HL-60 (cell line): ENCODE measurements around the gene GPR32.

Experiments
- POLR2AphosphoS5 ChIP-seq: IDR thresholded peaks from 2 replicates; pipeline ENCODE4 v1.6.1; 2012; ENCODE audit warnings: low read depth
- REST ChIP-seq: IDR thresholded peaks from 2 replicates; pipeline ENCODE4 v1.6.1; 2012; ENCODE audit warnings: low read depth; ENCODE audit not compliant: insufficient replicate concordance
- TF ChIP-seq, protein P1 (sequence below): IDR thresholded peaks from one replicate; pipeline ENCODE4 v1.5.1; 2011; ENCODE audit warnings: low read length, control low read depth, inconsistent platforms; ENCODE audit not compliant: insufficient read depth

DNA sequence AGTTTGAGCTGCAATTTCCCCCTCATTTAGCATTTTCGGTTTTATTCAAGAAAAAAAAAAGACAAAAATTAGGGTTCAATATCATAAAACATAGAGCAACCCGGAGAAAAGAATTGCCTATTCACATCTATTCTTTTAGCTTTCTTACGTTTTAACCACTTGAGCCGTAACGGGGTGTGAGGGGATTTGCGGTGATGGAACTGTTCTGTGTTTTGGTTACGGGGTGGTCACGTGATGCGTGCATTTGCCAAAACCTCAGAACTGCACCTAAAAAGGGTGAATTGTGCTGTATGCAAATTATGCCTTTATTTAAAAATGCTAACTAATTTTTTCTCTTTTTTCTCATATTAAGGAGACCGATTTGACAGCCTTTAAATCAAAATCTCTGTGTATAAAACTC lies 25.0 kb upstream of the GPR32 start:
- TF ChIP-seq, protein P1, sequence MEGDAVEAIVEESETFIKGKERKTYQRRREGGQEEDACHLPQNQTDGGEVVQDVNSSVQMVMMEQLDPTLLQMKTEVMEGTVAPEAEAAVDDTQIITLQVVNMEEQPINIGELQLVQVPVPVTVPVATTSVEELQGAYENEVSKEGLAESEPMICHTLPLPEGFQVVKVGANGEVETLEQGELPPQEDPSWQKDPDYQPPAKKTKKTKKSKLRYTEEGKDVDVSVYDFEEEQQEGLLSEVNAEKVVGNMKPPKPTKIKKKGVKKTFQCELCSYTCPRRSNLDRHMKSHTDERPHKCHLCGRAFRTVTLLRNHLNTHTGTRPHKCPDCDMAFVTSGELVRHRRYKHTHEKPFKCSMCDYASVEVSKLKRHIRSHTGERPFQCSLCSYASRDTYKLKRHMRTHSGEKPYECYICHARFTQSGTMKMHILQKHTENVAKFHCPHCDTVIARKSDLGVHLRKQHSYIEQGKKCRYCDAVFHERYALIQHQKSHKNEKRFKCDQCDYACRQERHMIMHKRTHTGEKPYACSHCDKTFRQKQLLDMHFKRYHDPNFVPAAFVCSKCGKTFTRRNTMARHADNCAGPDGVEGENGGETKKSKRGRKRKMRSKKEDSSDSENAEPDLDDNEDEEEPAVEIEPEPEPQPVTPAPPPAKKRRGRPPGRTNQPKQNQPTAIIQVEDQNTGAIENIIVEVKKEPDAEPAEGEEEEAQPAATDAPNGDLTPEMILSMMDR = no peak
- no peak for TF ChIP-seq REST
- TF ChIP-seq POLR2AphosphoS5 = no peak
